ENCODE data around the gene TMEM37. TPM values are rescaled to one million over a fixed set of nuclear protein-coding genes. Genes with fewer than 3 reads are reported as not detected.

The TMEM37 gene
- total and polyA plus RNA-seq, 2 of the 8 experiments (the other 6 are each of a cell fraction or from before 2014, with no cell fraction given), result 11.0 to 16.2 TPM

GRCh38 chr2:119408221-119408619, 23.4 kb upstream of the TMEM37 start (continued):
- TF ChIP-seq SP1 (IDR thresholded peaks at IDR 0.05; ENCODE audit: low read depth, low read length) (no peak), SP2 (IDR thresholded peaks at IDR 0.05; ENCODE audit: low read length) (no peak)
